GM21447 (cell line): ENCODE data around the gene CD48.

Source experiments
- ATAC-seq: cut with Tn5 transposase; IDR thresholded peaks from one replicate; pipeline ENCODE4 v1.9.1; 2021; ENCODE audit not compliant: unreplicated experiment

Gene CD48

DNA sequence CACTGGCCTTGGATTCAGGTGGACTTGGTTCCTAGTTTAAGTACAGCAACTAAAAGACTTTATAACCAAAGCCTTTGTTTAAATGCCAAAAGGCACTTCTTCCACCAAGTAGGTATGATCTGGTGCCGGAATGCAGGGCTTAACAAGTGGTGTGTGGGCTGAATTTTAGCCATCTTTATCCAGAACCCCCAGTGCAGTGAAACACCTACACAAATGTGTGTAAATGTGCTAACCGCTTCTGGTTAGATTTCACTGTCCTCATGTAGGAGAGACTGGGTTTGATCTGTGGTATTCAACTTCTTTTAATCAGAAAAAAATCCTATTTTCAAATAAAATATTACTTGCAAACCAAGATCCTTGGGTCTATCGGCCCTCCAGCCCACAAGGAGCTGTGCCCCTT is 75.1 kb downstream of the CD48 start:
- ATAC-seq = no peak

- ATAC-seq = no peak
Measured at GRCh38 chr1:160636076-160636475, 75.5 kb downstream of the CD48 start.

DNA sequence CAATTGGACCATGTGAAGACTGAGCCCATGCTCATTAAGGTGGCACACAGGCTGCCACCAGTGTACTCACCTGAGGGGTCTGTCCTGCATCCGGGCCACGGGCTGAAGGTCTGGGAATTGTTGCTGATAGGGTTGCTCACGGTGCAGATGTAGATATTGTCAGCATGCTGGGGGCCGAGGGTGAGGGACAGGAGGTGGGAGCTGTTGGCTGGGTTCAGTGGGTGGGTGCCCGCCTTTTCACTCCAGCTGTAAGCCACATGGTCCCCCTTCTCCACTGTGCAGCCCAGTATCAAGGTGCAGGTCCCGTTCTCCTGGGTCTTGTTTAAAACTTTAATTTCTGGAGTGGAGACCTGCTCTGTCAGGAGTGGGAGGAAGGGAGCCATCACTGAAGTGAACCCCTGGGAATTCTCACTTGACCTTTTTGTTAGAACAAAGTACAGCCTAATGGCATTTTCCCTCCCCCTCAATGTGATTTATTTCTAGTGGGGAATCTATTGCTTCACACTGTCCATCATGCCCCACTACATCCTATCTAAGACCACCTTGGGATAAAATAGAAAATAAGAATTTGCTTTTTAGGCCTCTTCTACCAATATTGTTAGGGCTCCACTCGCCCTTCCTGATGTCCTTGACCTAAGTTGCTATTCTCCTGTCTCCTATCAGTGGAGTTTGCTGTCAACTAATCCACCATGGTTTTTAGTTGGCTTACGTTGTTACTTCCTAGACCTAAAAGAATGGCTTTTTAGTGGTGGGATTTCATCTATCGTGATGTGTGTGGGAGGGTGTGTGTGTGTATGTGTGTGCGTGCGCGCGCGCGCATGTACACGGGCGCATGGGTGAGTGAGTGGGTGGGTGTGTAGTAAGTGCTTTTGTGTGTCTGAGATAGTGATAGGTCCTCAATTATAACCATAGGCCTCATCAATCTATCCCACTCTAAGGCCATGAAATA is 76.8 kb downstream of the CD48 start:
- ATAC-seq = no peak

GRCh38 chr1:160633330-160633903 is 78.2 kb downstream of the CD48 start:
- no peak for ATAC-seq

- ATAC-seq = no peak
Measured at GRCh38 chr1:160631983-160632625, 79.5 kb downstream of the CD48 start.

DNA sequence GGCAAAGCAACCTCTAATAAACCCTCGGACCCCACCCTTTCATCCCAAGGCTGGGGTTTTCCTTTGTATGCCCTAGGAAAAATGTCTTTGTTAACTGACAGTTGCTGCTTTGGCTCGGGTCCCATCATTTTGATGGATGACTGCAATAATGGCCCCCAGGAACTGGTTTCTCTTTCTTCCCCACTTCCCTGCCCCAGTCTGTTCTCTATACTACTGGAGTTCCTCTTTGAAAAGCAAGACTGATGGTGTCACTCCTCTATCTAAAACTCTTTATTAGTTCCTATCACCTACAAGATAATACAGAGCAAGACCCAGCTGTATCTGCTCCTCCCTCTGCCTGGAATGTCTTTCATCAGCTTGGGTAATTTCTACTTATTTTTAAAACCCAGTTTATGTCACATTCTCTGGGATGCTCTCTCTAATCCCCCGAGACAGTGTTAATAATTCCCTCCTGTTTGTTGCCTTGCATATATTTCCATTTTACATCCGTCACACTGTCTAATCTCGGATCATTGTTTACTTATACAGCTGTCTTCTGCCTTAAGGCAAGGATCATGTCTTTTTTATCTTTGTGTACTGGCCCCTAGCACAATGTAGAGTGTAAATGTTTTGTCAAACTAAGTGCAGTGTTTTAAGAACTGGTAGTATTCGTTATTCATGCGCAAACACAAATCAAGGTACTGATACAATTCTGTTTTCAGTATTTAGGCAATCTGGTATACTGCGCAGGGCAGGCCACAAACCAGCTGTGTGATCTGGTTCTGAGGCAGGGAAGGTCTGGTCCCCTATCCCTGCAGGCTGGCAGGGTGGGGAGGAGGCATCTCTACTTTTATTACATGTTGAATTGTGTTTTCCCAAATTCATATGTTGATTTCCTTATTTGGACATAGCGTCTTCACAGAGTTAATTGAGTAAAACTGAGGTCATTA is 80.8 kb downstream of the CD48 start:
- no peak for ATAC-seq

GRCh38 chr1:160629286-160630210 is 82.1 kb downstream of the CD48 start:
- no peak for ATAC-seq

GRCh38 chr1:160628799-160629263 is 82.8 kb downstream of the CD48 start:
- no peak for ATAC-seq
